Measurements from ENCODE around the gene ZNF784. TPM values are rescaled to one million over a fixed set of nuclear protein-coding genes. Genes with fewer than 3 reads are reported as not detected.

ZNF784 gene
- total and polyA plus RNA-seq, 4 donors: 0.79 to 6.0 (median 3.8) TPM

- peaks cover 0 to 9% (median under 1%) of the 10 kb centered on the region in 4 donors for H3K36me3 ChIP-seq (ENCODE audit: control insufficient read depth in 4 of 4, insufficient read depth in 3 of 4, low read depth in 1 of 4, low read length in 3 of 4)
- H3K4me3 ChIP-seq (ENCODE audit: low read depth in 1 of 3, low read length in 3 of 3): peak overlapping the region; percentile 50 to 70 (median 65)
- H3K9ac ChIP-seq (ENCODE audit: low read depth in 1 of 2, low read length in 2 of 2): peak overlapping the region in 1 of 2 donors; percentile 95
- no peaks in the 10 kb centered on the region for H3K27me3 ChIP-seq (ENCODE audit: control insufficient read depth in 4 of 4, insufficient read depth in 4 of 4, low read length in 3 of 4)
- peak overlapping the region in 1 of 2 donors; percentile 91 for H3K27ac ChIP-seq (ENCODE audit: low read depth in 1 of 2, low read length in 2 of 2)
- WGBS: 49% methylated on average over 12 of the region's 12 CpGs
- no peak for DNase-seq (ENCODE audit: low spot score)
- TF ChIP-seq FOXA2 (IDR thresholded peaks at IDR 0.05) (no peak), JUND (IDR thresholded peaks at IDR 0.05) (no peak)
- H3K9me3 ChIP-seq (ENCODE audit: control insufficient read depth in 4 of 4, low read length in 3 of 4): no peaks in the 10 kb centered on the region
- peaks cover 25 to 75% (median 61%) of the 10 kb centered on the region in 4 donors for H3K4me1 ChIP-seq (ENCODE audit: control insufficient read depth in 4 of 4, insufficient read depth in 4 of 4, low read length in 3 of 4)
These were observed 19.9 kb upstream of the ZNF784 start for GRCh38 chr19:55644191-55644833.

GRCh38 chr19:55643887-55644176, 19.5 kb upstream of the ZNF784 start:
- H3K4me3 ChIP-seq (ENCODE audit: low read depth in 1 of 3, low read length in 3 of 3): peak overlapping the region; percentile 50 to 70 (median 65)
- under 1% methylated on average over 15 of the region's 15 CpGs for WGBS
- H3K9me3 ChIP-seq (ENCODE audit: control insufficient read depth in 4 of 4, low read length in 3 of 4): no peaks in the 10 kb centered on the region
- H3K36me3 ChIP-seq (ENCODE audit: control insufficient read depth in 4 of 4, insufficient read depth in 3 of 4, low read depth in 1 of 4, low read length in 3 of 4): peaks cover 0 to 9% (median under 1%) of the 10 kb centered on the region in 4 donors
- no peak for TF ChIP-seq RAD21 (IDR thresholded peaks at IDR 0.05)
- no peak for TF ChIP-seq YY1 (IDR thresholded peaks at IDR 0.05)
- DNase-seq (ENCODE audit: low spot score): no peak
- no peaks in the 10 kb centered on the region for H3K27me3 ChIP-seq (ENCODE audit: control insufficient read depth in 4 of 4, insufficient read depth in 4 of 4, low read length in 3 of 4)
- H3K27ac ChIP-seq (ENCODE audit: low read depth in 1 of 2, low read length in 2 of 2): peak overlapping the region in 1 of 2 donors; percentile 91
- peaks cover 23 to 76% (median 57%) of the 10 kb centered on the region in 4 donors for H3K4me1 ChIP-seq (ENCODE audit: control insufficient read depth in 4 of 4, insufficient read depth in 4 of 4, low read length in 3 of 4)
- H3K9ac ChIP-seq (ENCODE audit: low read depth in 1 of 2, low read length in 2 of 2): peak overlapping the region in 1 of 2 donors; percentile 95

- Histone ChIP-seq H3K27ac (ENCODE audit: low read depth in 1 of 2, low read length in 2 of 2) (peak within 1 kb of the TSS; percentile 75 to 91), H3K4me1 (ENCODE audit: control insufficient read depth in 4 of 4, insufficient read depth in 4 of 4, low read length in 3 of 4) (peaks cover 20 to 71% (median 52%) of the 10 kb centered on the region in 4 donors), H3K4me3 (ENCODE audit: low read depth in 1 of 3, low read length in 3 of 3) (peak within 1 kb of the TSS; percentile 50 to 70 (median 65)), H3K27me3 (ENCODE audit: control insufficient read depth in 4 of 4, insufficient read depth in 4 of 4, low read length in 3 of 4) (no peaks in the 10 kb centered on the region), H3K9ac (ENCODE audit: low read depth in 1 of 2, low read length in 2 of 2) (peak within 1 kb of the TSS; percentile 7 to 95), H3K36me3 (ENCODE audit: control insufficient read depth in 4 of 4, insufficient read depth in 3 of 4, low read depth in 1 of 4, low read length in 3 of 4) (peaks cover 0 to 9% (median under 1%) of the 10 kb centered on the region in 4 donors), H3K9me3 (ENCODE audit: control insufficient read depth in 4 of 4, low read length in 3 of 4) (no peaks in the 10 kb centered on the region)
- peak; percentile 83 for DNase-seq (ENCODE audit: low spot score)
- WGBS: 2% methylated on average over 56 of the region's 56 CpGs
- TF ChIP-seq TAF1 (conservative IDR thresholded peaks at IDR 0.05) (no peak), HNF4G (IDR thresholded peaks at IDR 0.05) (no peak), SP1 (IDR thresholded peaks at IDR 0.05) (peak; percentile 15), NR2F2 (IDR thresholded peaks at IDR 0.05) (no peak), HNF4A (conservative IDR thresholded peaks at IDR 0.05) (peak in 1 of 2 donors; percentile 6), GABPA (IDR thresholded peaks at IDR 0.05 in 1 of 2, conservative IDR thresholded peaks at IDR 0.05 in 1 of 2) (peak; percentile 75 to 89), JUND (IDR thresholded peaks at IDR 0.05) (no peak), FOXA2 (IDR thresholded peaks at IDR 0.05) (no peak), EGR1 (IDR thresholded peaks at IDR 0.05; ENCODE audit: low read depth in 2 of 2) (peak in 1 of 2 donors; percentile 56), YY1 (IDR thresholded peaks at IDR 0.05) (peak; percentile 51), CTCF (IDR thresholded peaks at IDR 0.05; ENCODE audit: low read depth, low read length, missing input control) (no peak), FOXA1 (IDR thresholded peaks at IDR 0.05) (no peak)
These were observed 18.9 kb upstream of the ZNF784 start, which contains the start of gene ZNF581 for GRCh38 chr19:55643003-55643886. Gene ZNF581 (plus strand): TSS chr19:55643649. CDS start chr19:55644572, 923 bp downstream.
